ENCODE results near the gene GID4. TPM values are rescaled to one million over a fixed set of nuclear protein-coding genes. Genes with fewer than 3 reads are reported as not detected.

Gene GID4
- total and polyA plus RNA-seq, 9 of the 15 experiments (the other 6 are each of a cell fraction or from before 2014, with no cell fraction given), result 1.2 to 6.4 (median 3.7) TPM

DNA sequence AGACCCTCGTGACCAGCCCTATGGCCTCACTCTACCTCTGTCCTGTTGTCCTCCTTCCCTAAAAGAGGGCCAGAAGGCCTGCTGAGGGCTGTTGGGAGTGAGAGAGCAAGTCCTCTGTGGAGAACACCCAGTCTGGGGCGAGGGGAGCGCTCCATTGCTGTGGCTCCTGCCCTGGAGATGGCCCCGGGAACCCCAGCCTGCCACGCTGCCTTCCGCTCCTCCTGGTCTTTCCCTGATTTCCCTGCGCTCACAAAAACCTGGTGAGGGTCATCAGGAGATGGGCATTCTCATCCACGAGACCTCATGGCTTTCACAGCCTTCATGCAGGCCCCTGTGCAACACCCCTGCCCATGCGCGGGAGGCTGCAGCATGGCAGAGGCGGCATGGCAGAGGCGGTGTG lies 45.4 kb upstream of the GID4 start:
- H3K4me2 ChIP-seq (ENCODE audit: insufficient read depth, low read length), result no peak overlapping the region
- ATAC-seq (no peak), FAIRE-seq (no peak), DNase-seq (ENCODE audit: extremely low read depth in 1 of 4, low spot score in 3 of 4) (no peak)
- no peak for TF ChIP-seq NELFE (IDR thresholded peaks at IDR 0.05; ENCODE audit: insufficient read depth, insufficient read length)
- no peak for TF ChIP-seq ZNF696 (CRISPR knock-in tag; conservative IDR thresholded peaks at IDR 0.05)
- TF ChIP-seq CHD2 (IDR thresholded peaks at IDR 0.05; ENCODE audit: low read depth, low read length), result no peak
- TF ChIP-seq, protein P1, sequence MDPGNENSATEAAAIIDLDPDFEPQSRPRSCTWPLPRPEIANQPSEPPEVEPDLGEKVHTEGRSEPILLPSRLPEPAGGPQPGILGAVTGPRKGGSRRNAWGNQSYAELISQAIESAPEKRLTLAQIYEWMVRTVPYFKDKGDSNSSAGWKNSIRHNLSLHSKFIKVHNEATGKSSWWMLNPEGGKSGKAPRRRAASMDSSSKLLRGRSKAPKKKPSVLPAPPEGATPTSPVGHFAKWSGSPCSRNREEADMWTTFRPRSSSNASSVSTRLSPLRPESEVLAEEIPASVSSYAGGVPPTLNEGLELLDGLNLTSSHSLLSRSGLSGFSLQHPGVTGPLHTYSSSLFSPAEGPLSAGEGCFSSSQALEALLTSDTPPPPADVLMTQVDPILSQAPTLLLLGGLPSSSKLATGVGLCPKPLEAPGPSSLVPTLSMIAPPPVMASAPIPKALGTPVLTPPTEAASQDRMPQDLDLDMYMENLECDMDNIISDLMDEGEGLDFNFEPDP (CRISPR knock-in tag; IDR thresholded peaks at IDR 0.05), result no peak
- TF ChIP-seq, protein P2, sequence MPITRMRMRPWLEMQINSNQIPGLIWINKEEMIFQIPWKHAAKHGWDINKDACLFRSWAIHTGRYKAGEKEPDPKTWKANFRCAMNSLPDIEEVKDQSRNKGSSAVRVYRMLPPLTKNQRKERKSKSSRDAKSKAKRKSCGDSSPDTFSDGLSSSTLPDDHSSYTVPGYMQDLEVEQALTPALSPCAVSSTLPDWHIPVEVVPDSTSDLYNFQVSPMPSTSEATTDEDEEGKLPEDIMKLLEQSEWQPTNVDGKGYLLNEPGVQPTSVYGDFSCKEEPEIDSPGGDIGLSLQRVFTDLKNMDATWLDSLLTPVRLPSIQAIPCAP (CRISPR knock-in tag; IDR thresholded peaks at IDR 0.05; ENCODE audit: borderline replicate concordance), result no peak
- TF ChIP-seq, protein P3, sequence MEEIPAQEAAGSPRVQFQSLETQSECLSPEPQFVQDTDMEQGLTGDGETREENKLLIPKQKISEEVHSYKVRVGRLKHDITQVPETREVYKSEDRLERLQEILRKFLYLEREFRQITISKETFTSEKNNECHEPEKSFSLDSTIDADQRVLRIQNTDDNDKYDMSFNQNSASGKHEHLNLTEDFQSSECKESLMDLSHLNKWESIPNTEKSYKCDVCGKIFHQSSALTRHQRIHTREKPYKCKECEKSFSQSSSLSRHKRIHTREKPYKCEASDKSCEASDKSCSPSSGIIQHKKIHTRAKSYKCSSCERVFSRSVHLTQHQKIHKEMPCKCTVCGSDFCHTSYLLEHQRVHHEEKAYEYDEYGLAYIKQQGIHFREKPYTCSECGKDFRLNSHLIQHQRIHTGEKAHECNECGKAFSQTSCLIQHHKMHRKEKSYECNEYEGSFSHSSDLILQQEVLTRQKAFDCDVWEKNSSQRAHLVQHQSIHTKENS (CRISPR knock-in tag; IDR thresholded peaks at IDR 0.05), result no peak
- no peak for TF ChIP-seq GABPB2 (CRISPR knock-in tag; conservative IDR thresholded peaks at IDR 0.05)
- no peak for TF ChIP-seq HIVEP1 (CRISPR knock-in tag; IDR thresholded peaks at IDR 0.05)
- no peak for TF ChIP-seq BRF1 (IDR thresholded peaks at IDR 0.05; ENCODE audit: borderline replicate concordance, extremely low read depth, insufficient read length)
- TF ChIP-seq ATF7 (IDR thresholded peaks at IDR 0.05), result no peak
- TF ChIP-seq, protein P4, sequence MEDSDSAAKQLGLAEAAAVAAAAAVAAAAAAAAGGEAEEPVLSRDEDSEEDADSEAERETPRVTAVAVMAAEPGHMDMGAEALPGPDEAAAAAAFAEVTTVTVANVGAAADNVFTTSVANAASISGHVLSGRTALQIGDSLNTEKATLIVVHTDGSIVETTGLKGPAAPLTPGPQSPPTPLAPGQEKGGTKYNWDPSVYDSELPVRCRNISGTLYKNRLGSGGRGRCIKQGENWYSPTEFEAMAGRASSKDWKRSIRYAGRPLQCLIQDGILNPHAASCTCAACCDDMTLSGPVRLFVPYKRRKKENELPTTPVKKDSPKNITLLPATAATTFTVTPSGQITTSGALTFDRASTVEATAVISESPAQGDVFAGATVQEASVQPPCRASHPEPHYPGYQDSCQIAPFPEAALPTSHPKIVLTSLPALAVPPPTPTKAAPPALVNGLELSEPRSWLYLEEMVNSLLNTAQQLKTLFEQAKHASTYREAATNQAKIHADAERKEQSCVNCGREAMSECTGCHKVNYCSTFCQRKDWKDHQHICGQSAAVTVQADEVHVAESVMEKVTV (CRISPR knock-in tag; IDR thresholded peaks at IDR 0.05), result no peak
- H3K27ac ChIP-seq (ENCODE audit: extremely low read depth, low read depth, low read length), result no peak overlapping the region
- intact Hi-C loops (cut with micrococcal nuclease), result no loop called here
- peaks cover 0 to 13% of the 10 kb centered on the region in 2 experiments; a peak in 2 of 5 replicates for H3K27me3 ChIP-seq (ENCODE audit: control insufficient read depth in 2 of 2, insufficient read depth in 2 of 2, low read length in 2 of 2)
- H3K9ac ChIP-seq (ENCODE audit: insufficient read depth in 1 of 2, low read depth in 2 of 2, low read length in 2 of 2), result no peak overlapping the region; a peak in 1 of 4 replicates
- BruUV-seq (replicated peaks), result no TSS peak
- H4K20me1 ChIP-seq (replicated peaks; ENCODE audit: control insufficient read depth, insufficient read depth, low read length), result no peaks in the 10 kb centered on the region
- peaks cover 0 to under 1% of the 10 kb centered on the region in 2 experiments; a peak in 2 of 5 replicates for H3K4me1 ChIP-seq (replicated peaks in 1 of 2; ENCODE audit: control insufficient read depth in 2 of 2, insufficient read depth in 2 of 2, low read length in 2 of 2)
- no peaks in the 10 kb centered on the region for H3K9me3 ChIP-seq (replicated peaks; ENCODE audit: control insufficient read depth, insufficient read depth, low read depth, low read length)
- CTCF ChIA-PET (ENCODE audit: low intra/inter-chr PET ratio), result no interaction called here
- no peak overlapping the region for H3K4me3 ChIP-seq
- no peaks in the 10 kb centered on the region for H3K79me2 ChIP-seq (ENCODE audit: control insufficient read depth, insufficient read depth, low read length)
- H3K36me3 ChIP-seq (ENCODE audit: control insufficient read depth, insufficient read depth, low read length), result no peaks in the 10 kb centered on the region
- H2AFZ ChIP-seq (ENCODE audit: low read depth, low read length), result no peak overlapping the region
- no peaks in the 10 kb centered on the region for H3K9me1 ChIP-seq (ENCODE audit: control insufficient read depth, insufficient read depth, low read length)
- 78% methylated on average over 9 of the region's 12 CpGs for WGBS (ENCODE audit: insufficient coverage, low coverage, missing lambda C conversion rate)
- in situ Hi-C loops (cut with MboI), result no loop called here
- POLR2A ChIA-PET, result no interaction called here
